ENCODE data around the gene NAB2.
"Not testable (repeated sequence)": the region's sequence is repeated elsewhere in the genome, so short reads cannot be mapped to it uniquely, and the experiment has no call there.

Gene NAB2

DNA sequence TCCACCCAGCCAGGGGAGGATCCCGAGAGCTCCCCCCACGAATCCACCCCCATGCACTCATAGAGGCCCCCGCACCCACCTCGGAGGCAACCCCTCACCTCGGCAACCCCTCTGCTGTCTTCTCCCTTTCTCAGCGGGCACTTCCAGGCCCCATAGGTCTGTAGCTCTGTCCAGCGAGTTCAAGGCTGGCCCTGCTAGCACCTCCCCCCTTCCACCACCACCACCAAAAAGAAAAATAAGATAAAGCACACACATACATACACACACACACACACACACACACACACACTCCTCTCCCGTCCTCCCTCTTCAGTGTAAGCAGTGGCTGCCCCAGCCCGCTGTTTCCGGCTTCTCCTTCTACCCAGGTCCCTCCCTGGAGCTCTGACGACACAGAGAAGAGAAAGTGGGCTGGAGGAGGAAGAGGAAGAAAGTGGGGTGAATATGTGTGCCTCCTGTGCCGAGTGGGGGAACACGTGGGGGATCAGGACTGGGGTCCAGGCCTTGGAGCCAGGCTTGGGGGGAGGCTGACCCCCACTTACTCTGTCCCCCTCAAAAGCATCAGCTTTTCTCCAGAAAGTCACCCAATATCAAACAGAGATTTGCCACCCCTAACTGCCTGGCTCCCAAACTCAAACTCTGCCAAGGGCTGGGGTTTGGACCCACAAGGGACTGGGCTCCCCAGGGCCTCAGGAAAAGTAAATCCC, 22.3 kb downstream of the NAB2 start, which contains the start of gene STAT6:
Gene STAT6, minus strand, starts transcription at position 332 of the 704 bp plus-strand sequence. CDS start 3,084 bp downstream, outside the sequence.
- peak; percentile 92 for DNase-seq (ENCODE audit: low read depth)

DNA sequence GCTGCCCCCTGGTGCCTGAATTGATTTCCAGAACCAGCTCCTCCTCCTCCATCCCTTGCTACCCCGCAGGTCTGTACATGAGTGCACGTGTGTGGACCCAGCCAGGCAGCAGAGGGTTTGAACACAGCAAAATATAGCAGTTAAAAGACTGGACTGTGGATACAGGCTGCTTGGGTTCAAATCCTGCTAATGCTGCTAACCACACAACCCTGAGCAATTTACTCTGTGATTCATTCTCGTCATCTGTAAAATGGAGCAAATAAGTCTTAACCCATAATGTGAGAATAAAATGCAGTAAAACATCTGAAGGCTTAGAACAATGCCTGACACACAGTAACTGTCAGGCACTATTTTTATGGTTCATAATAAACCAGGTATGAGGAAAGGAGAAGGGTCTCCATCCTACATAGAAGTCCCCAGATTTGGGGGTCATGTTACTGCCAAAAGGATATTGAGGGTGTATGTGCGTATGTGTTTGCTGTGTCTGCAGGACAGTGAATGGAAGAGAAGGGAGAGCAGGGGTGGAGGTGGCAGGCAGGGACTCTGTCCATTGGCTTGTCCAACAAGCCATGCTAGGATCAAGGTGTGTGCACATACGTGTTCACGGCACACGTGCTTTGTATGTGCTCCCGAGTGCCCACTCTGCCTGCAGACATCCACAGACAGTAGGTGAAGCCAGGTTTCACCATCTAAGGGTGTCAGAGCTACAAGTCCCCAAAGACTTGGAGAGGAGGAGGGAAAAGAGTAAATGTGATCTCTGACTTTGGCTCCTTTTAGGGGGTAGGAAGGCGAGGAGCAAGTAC, 23.8 kb downstream of the NAB2 start:
- no peak for DNase-seq (ENCODE audit: low read depth)

DNA sequence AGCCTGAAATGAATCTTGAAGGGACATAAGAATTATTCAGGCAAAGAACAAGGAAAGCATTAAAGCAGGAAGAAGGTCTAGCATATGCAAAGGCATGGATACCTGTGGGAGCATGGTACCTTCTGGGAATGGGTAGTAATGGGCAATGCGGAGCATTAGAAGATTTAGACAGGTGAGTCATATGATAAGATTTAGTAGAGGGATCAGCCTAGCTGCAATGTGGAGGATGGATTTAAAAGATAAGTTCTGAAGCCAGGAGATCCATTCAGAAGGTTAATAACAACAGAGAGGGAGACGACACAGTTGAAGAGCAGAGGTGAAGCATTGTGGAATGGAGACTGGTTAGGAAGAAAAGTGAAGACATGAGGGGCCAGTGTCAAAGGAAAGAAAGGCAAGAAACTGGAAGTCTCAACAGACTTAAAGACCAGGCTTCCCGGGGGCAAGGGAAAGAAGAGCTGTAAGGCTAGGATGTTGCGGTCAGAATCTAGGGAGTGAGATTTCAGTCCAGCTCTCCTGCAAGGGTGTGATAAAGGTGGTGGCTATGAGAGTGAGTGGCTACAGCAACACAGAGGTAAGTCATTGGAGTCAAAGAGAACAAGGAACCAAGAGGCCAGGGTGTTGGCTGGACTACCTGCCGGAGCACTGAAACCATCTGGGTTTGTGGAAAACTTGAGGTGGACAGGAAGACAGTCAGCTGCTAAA, 27.8 kb downstream of the NAB2 start:
- no peak for DNase-seq (ENCODE audit: low read depth)

DNA sequence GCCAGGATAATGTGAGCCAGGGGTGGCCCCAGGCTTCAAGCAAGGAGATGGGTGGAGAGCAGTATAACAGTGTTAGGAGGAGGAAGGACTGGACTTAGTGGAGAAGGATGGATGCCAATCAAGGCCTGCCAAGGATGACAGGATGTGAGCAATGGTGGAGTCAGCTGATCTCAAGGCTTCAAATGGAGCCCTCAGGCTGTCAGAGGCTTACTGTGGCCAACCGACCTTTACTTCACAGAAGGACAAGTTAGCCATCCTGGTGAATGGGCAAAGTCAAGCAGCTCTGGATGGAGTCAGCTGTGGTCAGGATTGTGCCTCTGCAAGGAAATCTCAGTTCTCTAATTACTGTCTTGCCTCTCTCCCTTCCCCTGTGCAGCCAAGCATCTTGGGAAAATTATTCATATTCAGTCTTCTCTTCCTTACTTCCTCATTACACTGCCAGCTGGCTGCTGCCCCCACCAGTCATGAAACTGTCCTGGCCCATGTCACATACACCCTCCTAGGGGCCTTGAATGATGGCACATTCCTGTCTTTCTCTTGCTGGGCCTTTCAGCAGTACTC, 29.9 kb downstream of the NAB2 start:
- DNase-seq (ENCODE audit: low read depth) = peak; percentile 51

DNA sequence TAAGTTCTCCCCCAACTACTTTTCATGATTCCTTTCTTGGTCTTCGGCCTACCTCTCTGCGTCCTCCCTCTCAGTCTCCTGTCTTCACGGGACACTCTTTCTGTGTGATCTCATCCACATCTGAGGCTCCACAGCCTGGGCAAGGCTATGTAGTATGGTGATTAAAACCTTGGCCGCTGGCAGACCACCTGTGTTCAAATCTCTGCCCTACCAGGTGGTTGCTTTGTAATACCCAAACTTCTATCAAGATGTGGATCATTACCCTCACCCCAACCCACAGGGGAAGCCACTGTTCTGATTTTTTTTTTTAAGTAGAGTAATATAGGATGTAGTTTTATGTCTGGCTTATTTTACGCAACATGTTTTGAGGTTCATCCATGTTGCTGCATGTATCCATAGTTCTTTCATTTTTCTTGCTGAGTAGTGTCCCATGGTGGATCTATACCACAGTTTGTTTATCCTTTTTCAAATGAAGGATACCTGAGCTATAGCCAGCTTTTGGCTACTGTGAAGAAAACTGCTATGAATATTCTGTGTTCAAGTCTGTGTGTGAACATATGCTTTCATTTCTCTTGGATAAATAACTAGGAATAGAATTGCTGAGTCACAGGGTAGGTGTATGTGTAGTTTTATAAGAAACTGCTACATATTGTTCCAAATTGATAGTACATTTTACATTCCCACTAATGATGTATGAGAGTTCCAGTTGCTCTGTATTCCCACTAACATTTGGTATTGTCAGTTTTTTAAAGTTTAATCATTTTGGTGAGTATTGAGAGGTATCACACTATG, 30.6 kb downstream of the NAB2 start:
- DNase-seq (ENCODE audit: low read depth) = no peak

DNA sequence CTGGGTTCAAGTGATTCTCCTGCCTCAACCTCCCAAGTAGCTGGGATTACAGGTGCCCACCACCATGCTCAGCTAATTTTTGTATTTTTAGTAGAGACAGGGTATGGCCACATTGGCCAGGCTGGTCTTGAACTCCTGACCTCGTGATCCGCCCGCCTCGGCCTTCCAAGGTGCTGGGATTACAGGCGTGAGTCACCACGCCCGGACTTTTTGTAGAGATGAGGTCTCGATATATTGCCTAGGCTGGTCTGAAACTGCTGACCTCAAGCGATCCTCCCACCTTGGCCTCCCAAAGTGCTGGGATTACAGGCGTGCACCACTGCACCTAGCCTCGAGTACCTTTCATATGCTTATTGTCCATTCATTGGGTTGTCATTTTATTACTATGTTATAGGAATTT, 31.8 kb downstream of the NAB2 start:
- DNase-seq (ENCODE audit: low read depth) = not testable (repeated sequence)

DNA sequence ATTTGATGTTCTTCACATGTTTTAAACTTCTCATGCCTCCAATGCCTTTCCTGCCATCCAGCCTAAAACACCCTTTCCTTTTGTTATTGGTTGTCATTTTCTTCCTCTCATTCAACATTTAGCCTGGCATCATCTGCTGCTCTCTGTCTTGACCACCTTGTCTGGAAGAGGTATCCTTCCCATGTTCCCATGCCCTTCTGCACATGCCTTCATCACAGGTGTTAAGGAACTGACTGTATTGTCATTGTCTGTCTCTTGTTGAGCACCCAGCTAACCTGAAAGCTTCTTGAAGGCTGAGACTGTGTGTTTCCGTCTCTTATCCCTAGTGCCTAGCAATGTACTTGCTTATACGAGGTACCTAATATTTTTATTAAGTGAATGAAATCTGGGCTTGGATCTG, 34.9 kb downstream of the NAB2 start:
- DNase-seq (ENCODE audit: low read depth) = no peak

DNA sequence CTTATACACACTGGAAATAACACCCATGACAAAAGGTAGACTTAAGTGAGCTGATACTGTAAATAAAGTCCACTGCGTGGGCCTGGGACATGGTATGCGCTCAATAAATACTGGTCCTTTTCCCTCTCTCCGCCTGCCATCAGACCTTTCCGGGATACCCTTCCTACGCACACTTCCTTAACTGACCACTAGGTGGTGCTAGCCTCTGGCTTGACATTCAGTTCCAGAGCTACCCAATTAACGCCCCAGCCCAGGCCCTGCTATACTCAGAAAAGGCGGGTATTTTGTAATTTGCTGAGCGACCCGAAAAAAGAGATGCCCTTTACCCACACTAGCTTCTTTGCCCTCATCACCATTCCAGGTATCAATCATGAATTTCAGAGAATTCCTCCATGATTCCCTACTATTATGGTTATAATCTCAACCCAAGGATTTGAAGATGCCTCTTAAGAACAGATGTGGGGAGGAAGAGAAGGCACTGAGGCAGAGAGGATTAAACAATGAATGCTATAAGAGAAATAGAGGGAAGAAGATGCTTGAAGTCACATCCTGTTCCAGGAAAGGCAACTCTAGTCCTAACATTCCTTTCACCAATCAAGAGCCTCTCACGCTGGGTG, 35.5 kb downstream of the NAB2 start:
- DNase-seq (ENCODE audit: low read depth) = peak; percentile 60

DNA sequence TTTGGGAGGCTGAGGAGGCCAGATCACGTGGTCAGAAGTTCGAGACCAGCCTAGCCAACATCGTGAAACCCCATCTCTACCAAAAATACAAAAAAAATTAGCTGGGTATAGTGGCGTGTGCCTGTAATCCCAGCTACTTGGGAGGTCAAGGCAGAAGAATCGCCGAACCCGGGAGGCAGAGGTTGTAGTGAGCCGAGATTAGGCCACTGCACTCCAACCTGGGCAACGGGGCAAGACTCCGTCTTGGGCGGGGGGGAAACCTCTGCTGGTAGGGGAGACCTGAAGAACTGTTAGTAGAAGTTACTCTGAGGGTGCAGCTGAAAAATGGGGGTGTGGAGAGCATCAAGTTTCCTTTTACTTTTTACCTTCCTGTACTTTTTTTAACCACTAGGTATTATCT, 37.1 kb downstream of the NAB2 start:
- no peak for DNase-seq (ENCODE audit: low read depth)

DNA sequence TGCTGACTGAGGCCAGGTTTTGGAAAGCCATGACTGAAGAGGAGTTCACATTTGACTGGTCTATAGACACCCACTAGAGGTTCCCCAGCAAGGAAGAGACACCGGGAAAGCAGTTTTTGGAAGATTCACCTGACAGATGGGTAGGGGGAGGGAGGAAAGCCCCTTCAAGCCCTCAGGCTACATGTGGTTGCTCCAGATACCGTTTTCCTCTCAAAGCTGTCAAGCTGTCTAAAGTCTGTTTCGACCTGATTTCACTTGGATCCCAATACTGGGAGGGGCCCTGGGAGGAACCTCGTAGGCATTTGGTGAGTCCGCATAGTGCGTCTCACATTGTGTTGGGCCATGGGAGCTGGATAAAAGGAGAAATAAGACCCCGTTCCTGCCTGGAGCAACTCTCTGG, 37.6 kb downstream of the NAB2 start:
- DNase-seq (ENCODE audit: low read depth) = no peak

DNA sequence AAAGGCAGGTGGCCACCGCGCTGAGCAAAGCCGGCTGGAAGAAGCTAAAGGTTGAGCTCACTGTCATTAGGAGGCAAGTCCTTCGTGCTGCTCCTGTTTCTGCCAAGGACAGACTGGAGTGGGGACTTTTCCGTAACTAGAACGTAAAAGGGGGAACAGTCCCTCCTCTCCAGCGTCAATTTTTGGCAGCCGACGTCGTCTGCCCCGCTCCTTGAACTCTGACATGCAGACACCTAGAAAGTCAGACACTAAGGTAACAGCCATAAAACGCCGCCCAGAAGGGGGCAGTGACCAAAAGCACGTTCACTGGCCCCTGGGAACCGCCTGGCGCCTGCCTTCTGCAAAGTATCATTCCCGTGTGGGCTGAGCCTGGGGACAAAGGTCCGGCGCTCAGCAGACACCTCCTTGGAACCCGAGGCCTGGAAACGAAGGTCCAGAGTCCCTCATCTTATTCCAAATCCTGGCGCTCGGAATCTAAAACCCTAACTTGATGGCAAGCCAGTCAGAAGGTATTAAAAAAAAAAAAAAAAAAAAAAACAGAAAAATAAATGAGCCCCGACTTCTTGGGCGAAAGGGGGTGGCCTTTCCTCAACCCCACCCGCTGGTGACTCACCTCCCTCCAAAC, 38.3 kb downstream of the NAB2 start:
- DNase-seq (ENCODE audit: low read depth) = no peak

DNA sequence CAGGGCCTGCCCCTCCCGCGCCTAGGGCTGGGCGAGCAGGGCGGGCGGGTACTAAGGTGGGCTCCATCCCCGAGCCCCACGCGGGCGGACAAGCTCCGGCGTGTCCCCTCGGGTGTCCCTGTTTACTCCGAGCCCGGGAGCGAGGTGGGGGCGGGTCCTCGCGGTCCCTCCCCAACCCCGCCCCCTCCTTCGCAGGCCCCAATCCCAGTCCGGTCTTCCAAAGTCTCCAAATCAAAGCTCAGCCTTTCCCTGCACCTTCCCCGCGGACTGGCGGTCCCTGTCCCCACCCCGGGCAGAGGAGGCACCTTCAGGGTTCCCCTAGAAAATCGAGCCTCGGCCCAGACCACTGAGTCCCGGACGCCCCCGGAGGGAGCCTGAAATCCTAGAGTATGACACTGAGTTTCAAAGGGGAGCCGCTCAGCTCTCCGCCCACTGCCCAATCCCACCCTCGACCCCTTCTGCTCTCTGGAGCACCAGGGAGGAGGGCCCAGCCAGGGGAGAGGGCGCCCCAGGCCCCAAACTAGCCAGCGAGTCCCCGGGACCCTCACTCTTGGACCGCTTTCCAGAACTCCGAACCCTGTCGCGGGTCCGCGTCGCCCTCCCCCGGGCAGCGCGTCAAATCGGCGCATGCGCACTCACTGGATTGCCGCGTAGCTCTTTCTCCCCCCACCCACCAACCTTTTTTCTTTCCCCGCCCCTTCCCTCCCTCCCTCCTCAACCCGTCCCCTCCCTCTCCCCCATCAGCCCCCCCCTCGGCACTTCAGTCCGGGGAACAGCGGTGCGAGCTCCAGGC, 39.0 kb downstream of the NAB2 start, which contains the start of gene LRP1:
Gene LRP1, plus strand, starts transcription at position 758 of the 793 bp plus-strand sequence. CDS start 482 bp downstream, outside the sequence.
- DNase-seq (ENCODE audit: low read depth) = peak; percentile 78

DNA sequence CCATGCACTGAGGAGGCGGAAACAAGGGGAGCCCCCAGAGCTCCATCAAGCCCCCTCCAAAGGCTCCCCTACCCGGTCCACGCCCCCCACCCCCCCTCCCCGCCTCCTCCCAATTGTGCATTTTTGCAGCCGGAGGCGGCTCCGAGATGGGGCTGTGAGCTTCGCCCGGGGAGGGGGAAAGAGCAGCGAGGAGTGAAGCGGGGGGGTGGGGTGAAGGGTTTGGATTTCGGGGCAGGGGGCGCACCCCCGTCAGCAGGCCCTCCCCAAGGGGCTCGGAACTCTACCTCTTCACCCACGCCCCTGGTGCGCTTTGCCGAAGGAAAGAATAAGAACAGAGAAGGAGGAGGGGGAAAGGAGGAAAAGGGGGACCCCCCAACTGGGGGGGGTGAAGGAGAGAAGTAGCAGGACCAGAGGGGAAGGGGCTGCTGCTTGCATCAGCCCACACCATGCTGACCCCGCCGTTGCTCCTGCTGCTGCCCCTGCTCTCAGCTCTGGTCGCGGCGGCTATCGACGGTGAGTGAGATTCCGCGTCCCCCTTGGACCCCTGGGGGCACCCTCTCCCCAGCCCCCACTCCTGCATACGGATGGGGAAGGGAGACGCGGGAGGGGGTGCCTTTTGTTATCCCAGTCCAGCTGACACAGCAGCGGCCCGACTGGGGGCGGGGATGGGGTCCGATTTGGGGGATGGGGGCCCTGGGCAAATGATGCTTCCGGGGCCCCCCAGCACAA, 39.8 kb downstream of the NAB2 start:
- DNase-seq (ENCODE audit: low read depth) = no peak

DNA sequence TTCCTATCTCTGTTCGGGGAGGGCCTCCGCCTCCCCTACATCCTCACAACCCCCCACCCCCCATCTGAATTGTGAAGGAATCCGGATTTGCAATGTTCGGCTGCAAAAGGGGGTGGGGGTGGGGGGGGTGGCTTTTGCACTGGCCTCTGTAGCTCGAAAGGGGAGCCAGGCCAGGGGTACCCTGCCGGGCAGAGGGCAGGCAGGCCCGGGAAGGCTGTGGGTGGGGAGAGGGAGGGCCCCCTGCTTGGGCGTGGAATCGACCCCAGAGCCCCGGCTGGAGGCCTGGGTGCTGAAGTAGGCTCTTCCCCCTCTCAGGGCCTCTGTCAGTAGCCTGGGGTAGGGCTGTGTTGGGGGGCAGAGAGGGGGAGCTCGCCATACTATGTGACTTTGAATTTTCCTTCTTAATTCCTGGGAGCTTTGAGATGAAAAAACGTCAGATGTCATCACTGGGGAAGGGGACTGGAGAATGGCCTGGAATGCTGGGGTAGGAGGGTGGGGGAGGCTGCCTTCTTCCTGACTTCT, 40.5 kb downstream of the NAB2 start:
- no peak for DNase-seq (ENCODE audit: low read depth)

DNA sequence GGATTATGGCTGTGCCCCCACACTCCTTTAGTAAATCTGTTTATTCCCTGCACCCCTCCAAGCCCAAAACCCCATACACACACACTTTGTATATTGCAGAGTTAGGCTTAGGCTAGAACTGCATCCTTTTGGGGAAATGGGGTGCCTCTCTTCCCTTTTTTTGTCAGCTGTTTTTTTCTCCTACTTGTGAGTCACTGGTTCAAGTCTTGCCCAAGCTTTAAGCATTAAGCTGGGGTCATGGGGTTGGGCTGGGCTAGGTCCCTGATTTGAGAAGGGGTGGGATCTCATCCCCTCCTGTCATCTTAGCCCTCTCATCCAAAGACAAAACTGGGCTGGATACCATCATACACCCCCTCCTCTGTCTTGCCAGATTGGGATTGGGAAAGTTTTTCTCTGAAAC, 41.0 kb downstream of the NAB2 start:
- peak; percentile 65 for DNase-seq (ENCODE audit: low read depth)

DNA sequence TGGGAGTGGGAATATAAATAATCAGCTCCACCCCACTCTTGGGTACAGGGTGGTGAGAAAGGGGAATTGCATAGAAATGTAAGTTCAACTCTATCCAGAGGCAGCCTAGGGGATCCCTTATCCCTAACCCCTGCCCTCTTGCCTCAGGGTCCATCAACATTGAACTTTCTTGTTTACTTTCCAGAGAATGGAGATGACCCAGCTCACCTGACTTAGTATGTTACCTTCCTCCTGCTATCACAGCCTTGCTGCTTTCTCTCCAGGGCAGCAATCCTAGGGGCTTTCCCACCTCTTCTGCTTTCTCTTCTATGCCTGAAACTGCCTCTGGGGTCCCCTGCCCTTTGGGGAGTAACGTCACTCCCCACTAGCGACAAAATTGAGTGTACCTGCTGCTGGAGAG, 42.0 kb downstream of the NAB2 start:
- no peak for DNase-seq (ENCODE audit: low read depth)

DNA sequence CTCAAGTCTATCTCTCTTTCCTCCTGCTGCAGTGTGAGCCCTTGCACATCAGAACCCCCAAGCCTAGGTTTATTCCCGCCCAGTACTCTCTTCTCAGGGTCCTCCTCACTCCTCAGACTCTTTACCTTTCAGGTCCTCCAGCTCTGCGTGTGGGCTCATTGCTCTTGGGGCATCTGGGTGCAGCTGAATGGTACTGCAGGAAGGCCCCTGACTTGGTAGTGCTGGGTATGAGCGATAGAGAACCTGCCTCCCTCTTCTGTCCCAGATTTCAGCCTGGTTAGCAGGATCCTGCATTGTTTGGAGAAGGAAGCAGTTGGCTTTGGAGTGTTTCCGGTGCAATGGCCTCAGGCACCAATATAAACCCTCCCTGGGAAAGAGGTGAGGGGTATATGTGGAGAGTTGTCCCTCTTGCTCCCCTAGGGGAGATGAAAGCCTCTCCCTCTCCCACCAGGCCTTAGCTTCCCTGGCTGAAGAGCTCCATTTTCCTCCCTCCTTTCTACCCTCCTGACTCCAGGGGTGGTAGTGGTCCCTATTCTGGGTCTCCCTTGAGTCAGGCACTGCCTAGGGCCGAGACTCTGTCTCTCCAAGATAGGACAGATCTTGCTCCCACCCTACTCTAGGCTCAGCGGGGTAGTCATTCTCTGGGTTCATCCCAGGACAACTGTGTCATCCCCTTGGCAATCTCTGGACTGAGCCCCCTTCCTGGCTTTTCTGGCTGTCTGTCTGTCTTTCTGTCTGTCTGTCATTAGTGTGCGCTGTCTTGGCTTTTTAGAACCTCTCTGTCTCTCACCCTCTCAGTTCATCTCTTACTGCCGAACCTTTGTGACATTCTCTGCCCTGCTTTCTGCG, 43.2 kb downstream of the NAB2 start:
- DNase-seq (ENCODE audit: low read depth) = no peak

DNA sequence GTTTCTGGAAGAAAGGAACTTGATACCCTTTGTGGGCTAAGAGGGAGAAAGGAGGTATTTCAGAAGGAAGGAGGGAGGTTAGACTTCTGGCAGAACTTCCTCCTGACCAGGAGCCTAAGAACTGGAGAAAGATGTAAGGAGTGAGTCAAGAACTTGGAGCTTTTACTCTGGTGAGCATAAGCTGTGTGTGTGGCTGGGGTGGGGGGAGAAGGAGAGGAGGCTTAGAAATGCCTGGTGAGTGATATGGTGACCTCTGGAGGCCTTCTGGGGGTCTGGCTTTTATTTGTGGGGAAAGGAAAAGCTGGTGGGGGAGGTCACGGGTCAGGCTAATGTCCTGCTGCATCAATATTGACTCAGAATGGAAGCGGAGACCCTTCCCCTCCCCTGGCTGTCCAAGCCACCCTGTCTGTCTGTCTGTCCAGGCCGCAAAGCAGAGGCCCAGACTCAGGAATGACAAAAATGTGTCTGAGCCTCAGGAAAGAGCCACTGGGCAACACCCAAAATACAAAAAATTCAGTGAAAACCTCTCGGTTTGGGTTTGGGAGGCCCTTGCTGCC, 44.2 kb downstream of the NAB2 start:
- peak; percentile 74 for DNase-seq (ENCODE audit: low read depth)

Data from iris pigment epithelial cell (primary cell).